Neural progenitor cell (in vitro differentiated cells): Measurements from ENCODE around the gene CERS1.

Source experiments
- CTCF ChIP-seq: fragments of 200-600 bp; sonication (generic); IDR thresholded peaks from 2 replicates; pipeline ENCODE4 v1.5.1; 2017; ENCODE audit warnings: antibody characterized with exemption, mild to moderate bottlenecking
- EZH2phosphoT487 ChIP-seq: fragments of 200-600 bp; sonication (generic); IDR thresholded peaks from 2 replicates; pipeline ENCODE4 v1.6.1; 2017; ENCODE audit warnings: antibody characterized with exemption

- TF ChIP-seq CTCF, result no peak
- TF ChIP-seq EZH2phosphoT487, result no peak
Observed at GRCh38 chr19:18910801-18911436, 15.0 kb upstream of the CERS1 start.
